NT2/D1 (cell line): ENCODE measurements around the gene OPN1LW.

Source experiments
- DNase-seq: peaks from one replicate; pipeline ENCODE4 v3.0.0-alpha.2; 2011; ENCODE audit warnings: low read depth, low spot score
- H3K27me3 ChIP-seq: 2 replicates; pipeline ENCODE4 v1.6.0; 2011; ENCODE audit warnings: mild to moderate bottlenecking; ENCODE audit not compliant: insufficient read length, insufficient read depth
- H3K36me3 ChIP-seq: 2 replicates; pipeline ENCODE4 v1.6.1; 2011; ENCODE audit warnings: mild to moderate bottlenecking, low read length, mixed read lengths; ENCODE audit not compliant: insufficient read depth, insufficient read length
- H3K4me1 ChIP-seq: 2 replicates; pipeline ENCODE4 v1.5.1; 2011; ENCODE audit not compliant: insufficient read depth, insufficient read length
- H3K4me3 ChIP-seq: 2 replicates; pipeline ENCODE4 v1.5.1; 2011; ENCODE audit warnings: low read depth; ENCODE audit not compliant: insufficient read length
- H3K9ac ChIP-seq: 2 replicates; pipeline ENCODE4 v1.6.0; 2011; ENCODE audit warnings: low read depth; ENCODE audit not compliant: insufficient read length
- H3K9me3 ChIP-seq: 2 replicates; pipeline ENCODE4 v1.5.1; 2011; ENCODE audit warnings: mild to moderate bottlenecking, low read length; ENCODE audit not compliant: insufficient read depth
- SUZ12 ChIP-seq: IDR thresholded peaks from 2 replicates; pipeline ENCODE4 v1.6.1; 2011; ENCODE audit not compliant: insufficient read length, insufficient read depth; ENCODE audit errors: extremely low read depth
- YY1 ChIP-seq: IDR thresholded peaks from 2 replicates; pipeline ENCODE4 v1.6.1; 2011; ENCODE audit not compliant: insufficient read length, insufficient read depth
- ZNF274 ChIP-seq: IDR thresholded peaks from 2 replicates; pipeline ENCODE4 v1.6.1; 2011; ENCODE audit warnings: mild to moderate bottlenecking, low read depth, low read length

Gene OPN1LW

DNA sequence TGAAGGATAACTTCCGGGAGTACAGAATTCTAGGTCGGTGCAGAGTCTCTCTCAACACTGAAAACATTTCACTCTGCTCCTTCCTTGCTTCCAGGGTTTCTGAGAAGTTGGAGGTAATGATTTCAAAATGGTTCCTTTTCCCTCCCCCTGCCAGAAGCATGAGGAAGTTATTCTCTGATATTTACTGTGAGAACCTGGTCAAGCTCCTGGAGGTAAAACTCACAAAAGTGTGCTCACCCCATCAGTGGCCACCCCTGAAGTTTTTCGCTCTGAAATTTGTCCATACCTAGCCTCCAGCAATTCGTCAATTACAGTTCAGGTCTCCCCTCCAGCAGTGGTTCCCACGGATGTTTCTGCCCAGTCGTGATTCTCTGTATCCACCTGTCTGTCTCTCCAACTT lies 30.3 kb upstream of the OPN1LW start:
- no peak overlapping the region for H3K4me3 ChIP-seq
- peaks cover 8% of the 10 kb centered on the region for H3K27me3 ChIP-seq
- no peak for DNase-seq
- TF ChIP-seq SUZ12 (no peak), ZNF274 (no peak), YY1 (no peak)
- H3K9ac ChIP-seq, result no peak overlapping the region
- no peaks in the 10 kb centered on the region for H3K9me3 ChIP-seq
- H3K36me3 ChIP-seq, result no peaks in the 10 kb centered on the region
- no peaks in the 10 kb centered on the region for H3K4me1 ChIP-seq

DNA sequence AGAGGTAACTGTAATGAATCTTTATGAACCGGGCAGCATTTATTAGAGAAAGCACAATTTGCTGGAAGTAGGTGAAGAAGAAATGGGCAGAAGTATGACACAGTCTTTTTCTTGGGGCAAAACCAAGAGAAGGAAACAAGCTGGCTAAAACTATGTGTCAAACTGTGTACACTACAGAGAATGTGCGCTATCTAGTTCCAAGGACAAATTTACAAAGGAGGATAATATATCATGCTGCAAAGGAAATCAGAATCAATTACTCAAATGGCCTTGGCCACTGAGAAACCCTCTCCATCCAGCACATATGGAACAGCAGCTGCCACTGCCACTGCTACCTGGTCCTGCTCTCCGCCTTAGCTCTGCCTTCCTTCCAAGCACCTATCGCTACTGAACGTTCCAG lies 29.4 kb upstream of the OPN1LW start:
- H3K4me1 ChIP-seq, result no peaks in the 10 kb centered on the region
- H3K36me3 ChIP-seq, result no peaks in the 10 kb centered on the region
- no peaks in the 10 kb centered on the region for H3K9me3 ChIP-seq
- no peak for DNase-seq
- peaks cover 8% of the 10 kb centered on the region for H3K27me3 ChIP-seq
- H3K9ac ChIP-seq, result no peak overlapping the region
- H3K4me3 ChIP-seq, result no peak overlapping the region
- TF ChIP-seq YY1, result no peak
- no peak for TF ChIP-seq SUZ12
- TF ChIP-seq ZNF274, result no peak

DNA sequence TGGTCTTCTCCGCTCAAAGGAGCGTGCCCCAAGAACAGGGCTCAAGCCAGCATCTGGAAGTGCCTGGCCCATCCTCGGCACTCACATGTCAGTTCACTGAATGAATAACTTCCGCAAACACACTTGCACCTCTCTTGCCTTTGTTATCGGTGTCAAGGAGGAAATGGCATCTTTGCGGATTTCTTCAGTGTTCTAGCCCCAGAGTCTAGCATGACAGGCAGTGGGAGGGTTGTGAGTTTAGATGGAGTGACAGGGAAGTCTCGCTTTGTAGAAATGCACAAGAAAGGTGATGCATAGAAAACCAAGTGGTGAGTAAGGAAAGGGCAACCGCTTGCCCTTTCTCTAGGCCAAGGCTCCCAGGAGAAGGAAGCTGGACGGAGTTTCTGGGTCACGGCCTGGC lies 29.0 kb upstream of the OPN1LW start:
- Histone ChIP-seq H3K9me3 (no peaks in the 10 kb centered on the region), H3K4me3 (no peak overlapping the region), H3K27me3 (peaks cover 8% of the 10 kb centered on the region), H3K4me1 (no peaks in the 10 kb centered on the region), H3K9ac (no peak overlapping the region), H3K36me3 (no peaks in the 10 kb centered on the region)
- DNase-seq, result no peak
- TF ChIP-seq SUZ12 (no peak), ZNF274 (no peak), YY1 (no peak)

DNA sequence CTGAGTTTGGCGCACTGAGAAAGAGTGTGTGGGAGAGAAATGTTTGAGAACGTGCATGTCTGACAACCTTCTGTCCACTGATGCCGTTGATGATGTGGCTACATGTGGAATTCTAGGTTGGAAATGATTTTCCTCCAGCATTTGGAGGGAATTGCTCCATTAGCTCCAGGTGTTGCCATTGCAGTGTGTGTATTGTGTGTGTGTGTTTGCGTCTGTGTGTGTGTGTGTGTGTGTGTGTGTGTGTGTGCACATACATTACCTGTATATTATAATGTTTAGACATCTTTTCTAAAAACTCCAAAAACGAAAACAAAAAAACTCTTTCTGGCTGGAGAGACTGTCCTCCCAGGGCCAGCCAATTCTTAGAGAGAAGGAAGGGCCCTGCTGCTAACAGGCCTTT lies 28.3 kb upstream of the OPN1LW start:
- Histone ChIP-seq H3K9me3 (no peaks in the 10 kb centered on the region), H3K4me1 (no peaks in the 10 kb centered on the region), H3K27me3 (peaks cover 8% of the 10 kb centered on the region), H3K9ac (no peak overlapping the region), H3K36me3 (no peaks in the 10 kb centered on the region), H3K4me3 (no peak overlapping the region)
- TF ChIP-seq ZNF274, result no peak
- TF ChIP-seq YY1, result no peak
- TF ChIP-seq SUZ12, result no peak
- DNase-seq, result no peak

- Histone ChIP-seq H3K4me1 (no peaks in the 10 kb centered on the region), H3K27me3 (peaks cover 8% of the 10 kb centered on the region), H3K36me3 (no peaks in the 10 kb centered on the region), H3K9me3 (no peaks in the 10 kb centered on the region), H3K4me3 (no peak overlapping the region), H3K9ac (peak overlapping the region; percentile 32)
- TF ChIP-seq YY1 (no peak), ZNF274 (no peak), SUZ12 (no peak)
- DNase-seq, result no peak
These were observed 27.4 kb upstream of the OPN1LW start for GRCh38 chrX:154116426-154117211.

DNA sequence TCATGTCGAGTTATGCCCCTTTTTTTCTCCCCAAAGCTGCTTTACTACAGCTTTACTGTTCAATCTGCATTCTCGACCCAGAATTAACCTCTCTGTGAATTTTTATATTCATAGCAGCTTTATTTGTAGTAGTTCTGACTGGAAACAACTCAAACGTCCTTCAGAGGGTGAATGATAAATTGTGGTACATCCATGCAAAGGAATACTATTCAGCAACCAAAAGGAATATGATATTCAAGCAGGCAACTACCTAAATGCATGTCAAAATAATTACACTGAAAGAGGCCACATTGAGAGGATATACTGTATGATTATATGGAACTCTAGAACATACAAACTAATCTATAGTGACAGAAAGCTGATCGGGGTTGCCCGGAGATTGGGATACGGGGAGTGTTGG lies 26.5 kb upstream of the OPN1LW start:
- no peaks in the 10 kb centered on the region for H3K4me1 ChIP-seq
- H3K4me3 ChIP-seq, result no peak overlapping the region
- H3K9me3 ChIP-seq, result no peaks in the 10 kb centered on the region
- no peaks in the 10 kb centered on the region for H3K36me3 ChIP-seq
- TF ChIP-seq ZNF274 (no peak), SUZ12 (no peak), YY1 (no peak)
- peaks cover 8% of the 10 kb centered on the region for H3K27me3 ChIP-seq
- no peak for DNase-seq
- H3K9ac ChIP-seq, result no peak overlapping the region

DNA sequence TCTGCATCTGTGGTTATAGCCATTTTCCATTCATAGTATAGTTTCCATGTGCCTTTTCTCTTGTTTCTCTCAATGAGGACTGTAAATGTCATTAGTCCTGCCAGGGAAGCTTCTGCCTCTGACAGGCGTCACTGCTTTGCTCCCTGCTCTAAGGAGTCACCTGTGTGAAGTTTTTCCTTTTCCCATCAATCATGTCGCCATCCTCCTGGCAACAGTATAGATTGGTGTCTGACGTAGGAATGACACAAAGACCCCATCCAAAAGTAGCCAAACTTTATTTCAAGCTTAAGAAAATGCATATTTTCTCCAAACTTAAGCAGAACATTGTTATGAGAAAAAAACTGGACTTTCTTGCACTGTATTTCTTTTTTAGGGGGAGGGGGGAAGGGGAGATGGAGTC lies 23.5 kb upstream of the OPN1LW start:
- no peaks in the 10 kb centered on the region for H3K9me3 ChIP-seq
- no peak overlapping the region for H3K4me3 ChIP-seq
- DNase-seq, result no peak
- no peaks in the 10 kb centered on the region for H3K4me1 ChIP-seq
- no peak for TF ChIP-seq SUZ12
- TF ChIP-seq ZNF274, result no peak
- TF ChIP-seq YY1, result no peak
- no peaks in the 10 kb centered on the region for H3K36me3 ChIP-seq
- no peaks in the 10 kb centered on the region for H3K27me3 ChIP-seq
- H3K9ac ChIP-seq, result no peak overlapping the region

DNA sequence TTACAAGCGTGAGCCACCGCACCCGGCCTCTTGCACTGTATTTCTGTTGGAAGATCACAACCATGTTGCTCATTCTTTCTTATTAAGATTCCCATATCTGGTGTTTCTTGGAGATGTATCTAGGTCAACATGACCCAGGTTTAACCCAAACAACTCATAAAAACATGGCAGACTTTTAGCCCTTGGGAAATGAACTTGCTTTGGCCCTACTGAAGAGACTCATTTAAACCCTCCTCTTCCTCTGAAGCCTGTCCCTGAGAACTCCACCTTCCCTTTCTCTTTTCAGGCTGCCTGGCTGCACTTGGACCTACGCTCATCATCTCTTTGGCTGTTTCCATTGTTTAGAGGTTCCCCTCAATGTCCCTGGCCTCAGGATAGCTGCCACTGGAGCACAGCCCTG lies 22.8 kb upstream of the OPN1LW start:
- Histone ChIP-seq H3K27me3 (no peaks in the 10 kb centered on the region), H3K4me3 (no peak overlapping the region), H3K36me3 (no peaks in the 10 kb centered on the region), H3K9ac (no peak overlapping the region), H3K4me1 (no peaks in the 10 kb centered on the region), H3K9me3 (no peaks in the 10 kb centered on the region)
- DNase-seq, result no peak
- TF ChIP-seq ZNF274 (no peak), YY1 (no peak), SUZ12 (no peak)
